SKM-1 (cell line): ENCODE measurements around the gene ATL2.
"Not testable (repeated sequence)": the region's sequence is repeated elsewhere in the genome, so short reads cannot be mapped to it uniquely, and the experiment has no call there.

Source experiments
- DNase-seq: peaks from one replicate; lab custom pipeline; 2025; ENCODE audit not compliant: unreplicated experiment; lab: John Stamatoyannopoulos, UW

Gene ATL2

GRCh38 chr2:38330754-38331153, 46.3 kb downstream of the ATL2 start:
- no peak for DNase-seq

GRCh38 chr2:38327580-38327979, 49.5 kb downstream of the ATL2 start:
- DNase-seq = no peak

- DNase-seq = no peak
These were observed 53.5 kb downstream of the ATL2 start for GRCh38 chr2:38323623-38324022.

DNA sequence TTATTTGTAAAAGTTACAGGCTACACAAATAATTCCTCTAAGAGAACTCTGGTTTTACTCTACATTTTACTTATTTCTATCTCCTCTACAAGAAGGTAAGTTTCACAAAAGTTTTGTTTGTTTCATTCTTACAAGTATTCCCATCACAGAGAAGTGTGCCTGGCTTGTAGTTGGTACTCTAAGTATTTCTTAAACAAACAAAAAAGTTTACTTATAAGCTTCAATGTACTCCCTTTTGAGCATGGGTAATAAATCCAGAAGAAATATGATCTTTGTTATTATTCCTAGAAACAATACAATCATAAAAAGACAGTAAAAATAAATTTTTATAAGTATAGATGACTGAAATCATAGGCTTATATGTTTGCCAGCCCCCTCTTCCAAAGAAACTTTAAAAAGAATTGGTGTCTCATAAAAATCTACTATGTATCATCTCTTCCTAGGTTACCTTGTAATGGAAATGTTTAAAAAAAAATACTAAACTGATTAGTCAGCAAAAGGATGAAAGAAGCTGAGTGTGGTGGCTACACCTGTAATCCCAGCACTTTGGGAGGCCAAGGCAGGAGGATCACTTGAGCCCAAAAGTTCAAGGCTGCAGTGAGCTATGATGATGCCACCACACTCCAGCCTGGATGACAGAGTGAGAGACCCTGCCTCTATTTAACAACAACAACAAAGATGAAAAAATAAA, 54.7 kb downstream of the ATL2 start:
- DNase-seq = no peak

GRCh38 chr2:38319240-38319639, 57.8 kb downstream of the ATL2 start:
- not testable (repeated sequence) for DNase-seq

GRCh38 chr2:38317725-38318124, 59.3 kb downstream of the ATL2 start:
- no peak for DNase-seq

- DNase-seq = peak; percentile 55
These were observed 61.3 kb downstream of the ATL2 start for GRCh38 chr2:38315707-38316333.

GRCh38 chr2:38308821-38309220, 68.3 kb downstream of the ATL2 start:
- no peak for DNase-seq

GRCh38 chr2:38301969-38302702, 74.9 kb downstream of the ATL2 start:
- no peak for DNase-seq

- no peak for DNase-seq
These were observed 75.6 kb downstream of the ATL2 start for GRCh38 chr2:38301340-38301968.

DNA sequence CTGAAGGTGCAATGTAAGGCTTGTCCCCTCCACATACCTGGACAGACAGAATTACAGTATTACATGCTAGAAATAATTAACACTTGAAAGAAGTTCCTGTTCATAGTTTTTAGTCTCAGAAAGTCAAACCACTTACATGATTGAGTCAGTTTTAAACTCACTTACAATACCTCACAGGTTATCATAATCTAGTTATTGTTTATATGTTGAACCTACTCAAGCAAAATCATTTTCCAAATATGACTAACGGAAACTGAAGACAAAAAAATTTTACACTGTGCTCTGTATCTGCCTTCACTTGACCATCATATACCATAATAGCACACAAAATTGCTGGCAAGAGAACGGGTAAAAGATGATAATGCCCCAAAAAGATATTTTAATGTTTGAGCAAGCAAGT, 78.5 kb downstream of the ATL2 start:
- DNase-seq = no peak

DNA sequence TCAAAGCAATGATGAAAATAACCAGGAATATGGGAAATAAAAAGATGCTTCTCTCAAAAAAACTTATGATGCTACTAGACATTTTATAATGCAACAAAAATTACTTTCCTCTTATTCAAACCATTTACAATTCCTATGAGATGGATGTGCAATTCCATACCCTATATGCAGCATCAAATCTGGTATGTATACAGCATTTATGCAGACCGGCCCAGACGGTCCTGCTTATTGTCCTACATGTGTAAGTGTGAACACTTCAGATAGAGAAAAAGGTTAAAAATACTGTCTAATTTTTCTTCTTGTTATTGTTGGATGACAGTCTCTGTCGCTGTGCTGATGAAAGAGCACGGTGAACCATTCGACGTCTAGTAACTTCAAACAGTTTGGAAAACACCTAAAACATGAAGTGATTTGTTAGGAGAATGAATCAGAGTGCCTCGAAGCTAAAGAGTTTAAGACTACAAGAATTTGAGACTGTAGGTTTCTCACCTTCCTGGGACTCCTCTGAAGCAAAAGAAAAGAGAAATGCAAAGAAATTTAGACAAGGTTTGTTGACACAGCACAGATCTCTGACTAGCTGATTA, 80.8 kb downstream of the ATL2 start:
- DNase-seq = no peak

DNA sequence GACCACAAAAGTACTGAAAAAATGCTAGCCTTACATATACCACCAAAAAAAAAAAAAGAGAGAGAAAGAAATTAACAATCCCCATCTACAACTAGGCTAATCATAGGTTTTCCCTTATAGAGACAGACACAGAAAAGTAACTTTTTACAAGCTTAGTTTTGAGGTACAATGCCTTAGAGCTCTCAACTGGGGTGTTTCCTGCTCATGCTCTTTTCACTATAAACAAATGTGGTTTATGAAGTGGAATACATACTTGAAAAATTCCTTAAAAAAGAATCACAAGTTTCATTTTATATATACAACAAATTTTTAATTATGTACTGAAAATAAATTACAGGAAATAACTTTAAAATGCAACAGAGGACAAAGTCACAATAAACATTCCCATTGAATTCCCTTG, 82.5 kb downstream of the ATL2 start:
- DNase-seq = no peak

GRCh38 chr2:38293152-38293865, 83.8 kb downstream of the ATL2 start:
- DNase-seq = no peak

DNA sequence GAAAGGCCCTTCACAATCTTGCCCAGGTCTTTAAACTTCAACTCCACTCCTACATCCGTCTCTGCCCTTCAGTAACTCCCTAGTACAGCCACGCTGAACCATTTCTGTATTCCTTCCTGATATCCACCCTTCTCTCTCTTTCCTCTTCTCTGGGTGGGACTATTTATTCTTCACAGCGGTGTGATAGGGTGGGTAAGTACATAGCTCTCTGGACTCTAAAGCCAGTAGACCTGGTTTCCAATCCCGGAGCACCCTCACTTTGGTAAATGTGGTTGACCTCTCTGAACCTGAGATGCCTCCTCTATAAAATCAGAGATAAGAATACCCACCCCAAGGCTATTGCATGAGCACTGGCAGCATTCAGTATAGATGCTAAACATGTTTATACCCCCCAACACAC, 86.7 kb downstream of the ATL2 start:
- no peak for DNase-seq

DNA sequence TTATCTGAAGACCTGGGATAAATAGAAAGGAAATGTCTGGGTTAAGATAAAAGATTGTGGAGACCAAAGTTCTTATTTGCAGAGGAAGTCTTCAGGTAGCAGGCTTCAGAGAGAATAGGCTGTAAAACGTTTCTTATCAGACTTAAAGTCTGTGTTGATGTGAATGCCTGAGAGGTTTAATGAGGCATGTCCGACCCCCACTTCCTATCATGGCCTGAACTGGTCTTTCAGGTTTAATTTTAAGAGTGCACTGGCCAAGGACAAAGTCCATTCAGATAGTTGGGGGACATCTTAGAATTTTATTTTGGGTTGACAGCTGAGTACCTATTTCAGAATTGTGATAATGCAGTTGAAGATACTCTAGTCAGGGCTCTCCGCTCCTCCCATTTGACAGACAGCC, 92.1 kb downstream of the ATL2 start:
- no peak for DNase-seq

GRCh38 chr2:38281095-38281742, 95.9 kb downstream of the ATL2 start:
- no peak for DNase-seq

- DNase-seq = no peak
These were observed 97.9 kb downstream of the ATL2 start for GRCh38 chr2:38279201-38279600.

GRCh38 chr2:38278117-38278438, 99.0 kb downstream of the ATL2 start:
- DNase-seq = not testable (repeated sequence)
